DND-41 (cell line): ENCODE results near the gene MMP24OS.

ENCODE experiments used
- CTCF ChIP-seq: IDR thresholded peaks from 2 replicates; pipeline ENCODE4 v1.5.1; 2012; ENCODE audit warnings: borderline replicate concordance, low read length, moderate library complexity, mild to moderate bottlenecking; ENCODE audit not compliant: poor library complexity, severe bottlenecking; ENCODE audit errors: extremely low read depth
- EZH2 ChIP-seq: IDR thresholded peaks from 3 replicates; pipeline ENCODE4 v1.6.1; 2012; ENCODE audit warnings: borderline replicate concordance, low read depth, mild to moderate bottlenecking, moderate library complexity, low read length, inconsistent platforms; ENCODE audit not compliant: severe bottlenecking

- TF ChIP-seq CTCF (no peak), EZH2 (no peak)
Measured at GRCh38 chr20:35327074-35327976, 49.4 kb upstream of the MMP24OS start.
